ENCODE results near the gene NBAS. TPM values are rescaled to one million over a fixed set of nuclear protein-coding genes. Genes with fewer than 3 reads are reported as not detected.

Gene NBAS
- total RNA-seq, 1 experiment from 2014 or later, result 33.4 TPM

GRCh38 chr2:15159751-15160177 lies 401.4 kb downstream of the NBAS start:
- no peak overlapping the region for H3K4me3 ChIP-seq
- peaks cover 8% of the 10 kb centered on the region for H3K4me1 ChIP-seq (replicated peaks)
- H3K27me3 ChIP-seq (replicated peaks), result no peaks in the 10 kb centered on the region
- no peaks in the 10 kb centered on the region for H3K36me3 ChIP-seq
- H3K9me3 ChIP-seq (replicated peaks), result no peaks in the 10 kb centered on the region
- DNase-seq (ENCODE audit: low read depth in 1 of 2, low spot score in 2 of 2), result peak in 1 of 2 experiments; percentile 28
- H3K27ac ChIP-seq, result no peak overlapping the region

GRCh38 chr2:15159206-15159605 lies 401.9 kb downstream of the NBAS start:
- no peak overlapping the region for H3K4me3 ChIP-seq
- peaks cover 13% of the 10 kb centered on the region for H3K4me1 ChIP-seq (replicated peaks)
- H3K27me3 ChIP-seq (replicated peaks), result no peaks in the 10 kb centered on the region
- no peaks in the 10 kb centered on the region for H3K36me3 ChIP-seq
- DNase-seq (ENCODE audit: low read depth in 1 of 2, low spot score in 2 of 2), result no peak
- H3K27ac ChIP-seq, result no peak overlapping the region
- H3K9me3 ChIP-seq (replicated peaks), result no peaks in the 10 kb centered on the region

- H3K36me3 ChIP-seq, result no peaks in the 10 kb centered on the region
- H3K27ac ChIP-seq, result no peak overlapping the region
- H3K27me3 ChIP-seq (replicated peaks), result no peaks in the 10 kb centered on the region
- no peak overlapping the region for H3K4me3 ChIP-seq
- peaks cover 20% of the 10 kb centered on the region for H3K4me1 ChIP-seq (replicated peaks)
- DNase-seq (ENCODE audit: low read depth in 1 of 2, low spot score in 2 of 2), result no peak
- H3K9me3 ChIP-seq (replicated peaks), result no peaks in the 10 kb centered on the region
These were observed 402.6 kb downstream of the NBAS start for GRCh38 chr2:15158532-15158931.

- no peak overlapping the region for H3K4me3 ChIP-seq
- DNase-seq (ENCODE audit: low read depth in 1 of 2, low spot score in 2 of 2), result no peak
- H3K4me1 ChIP-seq (replicated peaks), result peaks cover 20% of the 10 kb centered on the region
- no peak overlapping the region for H3K27ac ChIP-seq
- H3K36me3 ChIP-seq, result no peaks in the 10 kb centered on the region
- no peaks in the 10 kb centered on the region for H3K27me3 ChIP-seq (replicated peaks)
- no peaks in the 10 kb centered on the region for H3K9me3 ChIP-seq (replicated peaks)
These were observed 403.0 kb downstream of the NBAS start for GRCh38 chr2:15158100-15158499.

- peaks cover 20% of the 10 kb centered on the region for H3K4me1 ChIP-seq (replicated peaks)
- no peak for DNase-seq (ENCODE audit: low read depth in 1 of 2, low spot score in 2 of 2)
- no peak overlapping the region for H3K27ac ChIP-seq
- H3K9me3 ChIP-seq (replicated peaks), result no peaks in the 10 kb centered on the region
- no peaks in the 10 kb centered on the region for H3K36me3 ChIP-seq
- H3K4me3 ChIP-seq, result no peak overlapping the region
- no peaks in the 10 kb centered on the region for H3K27me3 ChIP-seq (replicated peaks)
These were observed 405.1 kb downstream of the NBAS start for GRCh38 chr2:15155959-15156574.

- peak in 1 of 2 experiments; percentile 66 for DNase-seq (ENCODE audit: low read depth in 1 of 2, low spot score in 2 of 2)
- no peaks in the 10 kb centered on the region for H3K36me3 ChIP-seq
- H3K4me1 ChIP-seq (replicated peaks), result peaks cover 15% of the 10 kb centered on the region
- no peaks in the 10 kb centered on the region for H3K9me3 ChIP-seq (replicated peaks)
- H3K27ac ChIP-seq, result peak overlapping the region; percentile 57
- H3K27me3 ChIP-seq (replicated peaks), result no peaks in the 10 kb centered on the region
- no peak overlapping the region for H3K4me3 ChIP-seq
These were observed 406.8 kb downstream of the NBAS start for GRCh38 chr2:15154297-15154696.

GRCh38 chr2:15152382-15152781 lies 408.8 kb downstream of the NBAS start:
- Histone ChIP-seq H3K36me3 (no peaks in the 10 kb centered on the region), H3K27me3 (replicated peaks) (no peaks in the 10 kb centered on the region), H3K4me3 (no peak overlapping the region), H3K4me1 (replicated peaks) (peaks cover 15% of the 10 kb centered on the region), H3K27ac (no peak overlapping the region), H3K9me3 (replicated peaks) (no peaks in the 10 kb centered on the region)
- DNase-seq (ENCODE audit: low read depth in 1 of 2, low spot score in 2 of 2), result no peak

- no peak overlapping the region for H3K4me3 ChIP-seq
- H3K9me3 ChIP-seq (replicated peaks), result no peaks in the 10 kb centered on the region
- no peaks in the 10 kb centered on the region for H3K36me3 ChIP-seq
- no peak for DNase-seq (ENCODE audit: low read depth in 1 of 2, low spot score in 2 of 2)
- no peaks in the 10 kb centered on the region for H3K27me3 ChIP-seq (replicated peaks)
- H3K4me1 ChIP-seq (replicated peaks), result peaks cover 16% of the 10 kb centered on the region
- H3K27ac ChIP-seq, result no peak overlapping the region
These were observed 412.1 kb downstream of the NBAS start for GRCh38 chr2:15149063-15149462.

GRCh38 chr2:15147591-15147990 lies 413.5 kb downstream of the NBAS start:
- DNase-seq (ENCODE audit: low read depth in 1 of 2, low spot score in 2 of 2), result no peak
- Histone ChIP-seq H3K27ac (no peak overlapping the region), H3K4me3 (no peak overlapping the region), H3K27me3 (replicated peaks) (no peaks in the 10 kb centered on the region), H3K9me3 (replicated peaks) (no peaks in the 10 kb centered on the region), H3K36me3 (no peaks in the 10 kb centered on the region), H3K4me1 (replicated peaks) (peaks cover 11% of the 10 kb centered on the region)

GRCh38 chr2:15146960-15147359 lies 414.2 kb downstream of the NBAS start:
- peaks cover 14% of the 10 kb centered on the region for H3K4me1 ChIP-seq (replicated peaks)
- no peak overlapping the region for H3K4me3 ChIP-seq
- DNase-seq (ENCODE audit: low read depth in 1 of 2, low spot score in 2 of 2), result no peak
- H3K27ac ChIP-seq, result no peak overlapping the region
- H3K27me3 ChIP-seq (replicated peaks), result no peaks in the 10 kb centered on the region
- no peaks in the 10 kb centered on the region for H3K36me3 ChIP-seq
- H3K9me3 ChIP-seq (replicated peaks), result no peaks in the 10 kb centered on the region

- H3K36me3 ChIP-seq, result no peaks in the 10 kb centered on the region
- DNase-seq (ENCODE audit: low read depth in 1 of 2, low spot score in 2 of 2), result no peak
- no peak overlapping the region for H3K4me3 ChIP-seq
- H3K9me3 ChIP-seq (replicated peaks), result no peaks in the 10 kb centered on the region
- no peaks in the 10 kb centered on the region for H3K27me3 ChIP-seq (replicated peaks)
- H3K27ac ChIP-seq, result 0 out of 2 replicates have a peak overlapping the region, but pooled peaks have one; percentile 26
- peaks cover 16% of the 10 kb centered on the region for H3K4me1 ChIP-seq (replicated peaks)
These were observed 415.2 kb downstream of the NBAS start for GRCh38 chr2:15145919-15146318.

GRCh38 chr2:15145046-15145817 lies 415.9 kb downstream of the NBAS start:
- no peaks in the 10 kb centered on the region for H3K27me3 ChIP-seq (replicated peaks)
- H3K4me1 ChIP-seq (replicated peaks), result peaks cover 16% of the 10 kb centered on the region
- peak overlapping the region; percentile 26; the same call in 1 of the 2 replicates for H3K27ac ChIP-seq
- H3K36me3 ChIP-seq, result no peaks in the 10 kb centered on the region
- peak in 1 of 2 experiments; percentile 49 for DNase-seq (ENCODE audit: low read depth in 1 of 2, low spot score in 2 of 2)
- H3K9me3 ChIP-seq (replicated peaks), result no peaks in the 10 kb centered on the region
- no peak overlapping the region for H3K4me3 ChIP-seq

GRCh38 chr2:15142069-15142689 lies 419.0 kb downstream of the NBAS start:
- Histone ChIP-seq H3K9me3 (replicated peaks) (no peaks in the 10 kb centered on the region), H3K4me3 (no peak overlapping the region), H3K27me3 (replicated peaks) (no peaks in the 10 kb centered on the region), H3K4me1 (replicated peaks) (peaks cover 16% of the 10 kb centered on the region), H3K27ac (no peak overlapping the region), H3K36me3 (no peaks in the 10 kb centered on the region)
- no peak for DNase-seq (ENCODE audit: low read depth in 1 of 2, low spot score in 2 of 2)

- Histone ChIP-seq H3K4me1 (replicated peaks) (peaks cover 16% of the 10 kb centered on the region), H3K27me3 (replicated peaks) (no peaks in the 10 kb centered on the region), H3K27ac (no peak overlapping the region), H3K4me3 (no peak overlapping the region), H3K9me3 (replicated peaks) (no peaks in the 10 kb centered on the region), H3K36me3 (no peaks in the 10 kb centered on the region)
- no peak for DNase-seq (ENCODE audit: low read depth in 1 of 2, low spot score in 2 of 2)
These were observed 419.9 kb downstream of the NBAS start for GRCh38 chr2:15141211-15141610.
